ENCODE measurements around the gene EPHB2.

EPHB2 gene

DNA sequence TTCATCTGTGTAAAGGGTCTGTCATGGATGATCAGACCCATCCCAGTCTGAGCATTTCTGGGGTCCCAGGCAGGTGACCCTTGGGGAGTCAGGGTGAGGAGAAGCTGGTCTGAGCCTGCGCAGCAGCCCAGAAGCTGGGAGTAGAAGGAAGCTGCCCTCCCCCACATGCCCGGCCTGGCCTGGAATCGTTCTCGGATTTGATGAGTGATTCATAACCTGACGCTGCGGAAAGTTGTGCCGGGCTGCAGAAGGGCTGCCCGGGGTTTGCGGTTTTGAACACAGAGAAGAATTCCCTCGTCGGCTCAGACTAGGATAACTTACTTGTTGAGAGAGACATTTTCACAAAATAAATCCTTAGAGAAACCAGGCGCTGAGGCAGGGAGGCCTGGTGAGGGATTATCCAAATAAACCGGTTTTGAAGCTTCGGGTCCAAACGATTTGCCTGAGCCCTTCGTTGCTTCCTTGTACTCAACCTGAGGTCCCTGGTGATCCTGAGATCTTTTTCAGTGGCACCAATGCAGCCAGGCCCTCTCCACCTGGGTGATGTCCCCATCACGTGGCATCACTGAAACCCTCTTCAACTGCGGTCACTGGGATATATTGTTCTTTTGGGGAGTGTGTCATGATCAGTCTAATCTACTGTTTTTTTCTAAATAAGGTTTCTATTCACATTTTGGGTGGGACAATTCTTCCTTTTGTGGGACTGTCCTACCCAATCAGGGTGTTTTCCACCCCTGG is 29.2 kb downstream of the EPHB2 start:
- H3K9ac ChIP-seq (ENCODE audit: low read length) = no peak overlapping the region
- no peaks in the 10 kb centered on the region for H4K20me1 ChIP-seq (ENCODE audit: insufficient read depth, low read length)
- no peaks in the 10 kb centered on the region for H3K9me3 ChIP-seq (replicated peaks; ENCODE audit: insufficient read depth, low read length)
- no peaks in the 10 kb centered on the region for H3K9me2 ChIP-seq (replicated peaks; ENCODE audit: insufficient read depth, low read length)
- no peak for DNase-seq
- TF ChIP-seq, protein P1, sequence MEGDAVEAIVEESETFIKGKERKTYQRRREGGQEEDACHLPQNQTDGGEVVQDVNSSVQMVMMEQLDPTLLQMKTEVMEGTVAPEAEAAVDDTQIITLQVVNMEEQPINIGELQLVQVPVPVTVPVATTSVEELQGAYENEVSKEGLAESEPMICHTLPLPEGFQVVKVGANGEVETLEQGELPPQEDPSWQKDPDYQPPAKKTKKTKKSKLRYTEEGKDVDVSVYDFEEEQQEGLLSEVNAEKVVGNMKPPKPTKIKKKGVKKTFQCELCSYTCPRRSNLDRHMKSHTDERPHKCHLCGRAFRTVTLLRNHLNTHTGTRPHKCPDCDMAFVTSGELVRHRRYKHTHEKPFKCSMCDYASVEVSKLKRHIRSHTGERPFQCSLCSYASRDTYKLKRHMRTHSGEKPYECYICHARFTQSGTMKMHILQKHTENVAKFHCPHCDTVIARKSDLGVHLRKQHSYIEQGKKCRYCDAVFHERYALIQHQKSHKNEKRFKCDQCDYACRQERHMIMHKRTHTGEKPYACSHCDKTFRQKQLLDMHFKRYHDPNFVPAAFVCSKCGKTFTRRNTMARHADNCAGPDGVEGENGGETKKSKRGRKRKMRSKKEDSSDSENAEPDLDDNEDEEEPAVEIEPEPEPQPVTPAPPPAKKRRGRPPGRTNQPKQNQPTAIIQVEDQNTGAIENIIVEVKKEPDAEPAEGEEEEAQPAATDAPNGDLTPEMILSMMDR (IDR thresholded peaks at IDR 0.05; ENCODE audit: low read length) = no peak
- TF ChIP-seq EZH2phosphoT487 (IDR thresholded peaks at IDR 0.05; ENCODE audit: low read length) (no peak), EZH2 (optimal IDR thresholded peaks at IDR 0.05; ENCODE audit: low read depth, low read length) (no peak)
- no peaks in the 10 kb centered on the region for H3K36me3 ChIP-seq (replicated peaks; ENCODE audit: insufficient read depth, low read length)
- no peak overlapping the region for H3K4me2 ChIP-seq (ENCODE audit: low read depth, low read length)
- no peaks in the 10 kb centered on the region for H3K4me1 ChIP-seq (ENCODE audit: low read length)
- H3K79me2 ChIP-seq (ENCODE audit: low read length) = no peaks in the 10 kb centered on the region
- peaks cover 92% of the 10 kb centered on the region for H3K27me3 ChIP-seq (replicated peaks; ENCODE audit: insufficient read depth, low read length)
- H3K27ac ChIP-seq (ENCODE audit: low read length) = no peak overlapping the region
- no peaks in the 10 kb centered on the region for H3F3A ChIP-seq (ENCODE audit: insufficient read depth, low read length)
- H2AFZ ChIP-seq (ENCODE audit: low read length) = no peak overlapping the region
- no peak overlapping the region for H3K4me3 ChIP-seq (ENCODE audit: low read length)

DNA sequence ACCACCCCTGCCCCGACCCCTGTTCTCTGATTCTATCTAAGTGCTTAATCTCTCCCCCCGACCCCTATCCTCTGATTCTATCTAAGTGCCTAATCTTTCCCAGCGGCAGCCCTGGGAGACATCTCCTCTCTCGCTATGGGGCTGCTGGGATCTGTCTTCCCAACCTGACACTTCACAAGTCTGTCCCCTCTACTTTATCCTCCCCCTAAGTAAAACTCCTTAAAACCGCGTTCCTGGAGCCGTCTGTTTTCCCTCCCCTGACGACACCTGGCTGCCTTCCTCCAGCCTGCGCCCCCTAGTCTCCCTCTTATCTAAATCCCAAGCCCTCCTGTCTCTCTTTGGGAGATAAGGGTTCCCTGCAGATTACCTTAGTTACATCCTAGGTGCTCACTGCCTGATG is 30.5 kb downstream of the EPHB2 start:
- TF ChIP-seq EZH2phosphoT487 (IDR thresholded peaks at IDR 0.05; ENCODE audit: low read length) (no peak), EZH2 (optimal IDR thresholded peaks at IDR 0.05; ENCODE audit: low read depth, low read length) (no peak)
- TF ChIP-seq, protein P1 (IDR thresholded peaks at IDR 0.05; ENCODE audit: low read length) = no peak
- H2AFZ ChIP-seq (ENCODE audit: low read length) = no peak overlapping the region
- no peak for DNase-seq
- H3K36me3 ChIP-seq (replicated peaks; ENCODE audit: insufficient read depth, low read length) = no peaks in the 10 kb centered on the region
- H3K9me3 ChIP-seq (replicated peaks; ENCODE audit: insufficient read depth, low read length) = no peaks in the 10 kb centered on the region
- peaks cover 92% of the 10 kb centered on the region for H3K27me3 ChIP-seq (replicated peaks; ENCODE audit: insufficient read depth, low read length)
- no peaks in the 10 kb centered on the region for H4K20me1 ChIP-seq (ENCODE audit: insufficient read depth, low read length)
- no peaks in the 10 kb centered on the region for H3K79me2 ChIP-seq (ENCODE audit: low read length)
- no peaks in the 10 kb centered on the region for H3F3A ChIP-seq (ENCODE audit: insufficient read depth, low read length)
- H3K9ac ChIP-seq (ENCODE audit: low read length) = no peak overlapping the region
- H3K4me3 ChIP-seq (ENCODE audit: low read length) = no peak overlapping the region
- H3K9me2 ChIP-seq (replicated peaks; ENCODE audit: insufficient read depth, low read length) = no peaks in the 10 kb centered on the region
- H3K27ac ChIP-seq (ENCODE audit: low read length) = no peak overlapping the region
- no peak overlapping the region for H3K4me2 ChIP-seq (ENCODE audit: low read depth, low read length)
- no peaks in the 10 kb centered on the region for H3K4me1 ChIP-seq (ENCODE audit: low read length)

DNA sequence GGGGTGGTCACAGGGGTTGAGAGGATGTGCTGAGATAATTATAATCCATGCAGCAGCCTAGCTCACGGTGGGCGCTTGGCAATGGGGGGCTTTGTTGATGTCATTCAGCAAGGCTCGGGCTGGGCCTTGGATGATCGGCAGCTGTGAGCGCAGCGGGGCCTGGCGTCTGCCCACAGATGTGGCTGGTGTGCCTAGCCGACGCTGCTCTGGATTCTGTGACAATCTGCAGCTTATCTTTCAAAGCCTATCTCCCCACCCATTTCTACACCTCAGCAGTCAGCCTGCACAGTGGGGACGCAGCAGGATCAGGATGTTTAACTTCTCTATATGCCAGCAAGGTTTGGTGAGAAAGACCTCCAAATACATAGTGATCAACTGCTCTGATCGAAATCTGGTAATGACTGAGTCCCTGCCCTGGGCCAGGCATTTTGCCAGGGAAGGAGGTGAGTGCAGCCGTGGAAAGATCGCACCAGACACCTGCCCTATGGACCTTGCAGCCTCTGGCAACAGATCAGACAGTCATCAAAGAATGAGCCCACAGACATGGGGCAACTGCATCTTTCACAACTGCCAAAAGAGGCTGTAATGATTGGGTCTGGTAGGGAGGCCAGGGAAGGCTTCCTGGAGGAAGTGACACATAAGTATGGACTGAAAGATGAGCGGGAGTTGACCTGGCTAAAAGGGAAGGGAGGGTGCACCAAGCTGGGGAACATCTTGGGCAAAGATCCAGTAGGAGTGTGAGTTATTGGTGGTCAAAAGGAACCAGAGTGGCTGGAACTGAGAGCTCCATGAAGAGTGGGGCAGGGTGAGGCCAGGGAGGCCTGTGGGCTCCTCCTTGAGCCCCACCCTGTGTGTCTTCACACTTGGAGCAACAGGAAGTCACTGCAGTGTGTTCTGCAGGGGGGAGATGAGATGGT is 35.3 kb downstream of the EPHB2 start:
- H3K36me3 ChIP-seq (replicated peaks; ENCODE audit: insufficient read depth, low read length) = no peaks in the 10 kb centered on the region
- no peak for DNase-seq
- H3K9ac ChIP-seq (ENCODE audit: low read length) = no peak overlapping the region
- H3K27ac ChIP-seq (ENCODE audit: low read length) = no peak overlapping the region
- H3K79me2 ChIP-seq (ENCODE audit: low read length) = no peaks in the 10 kb centered on the region
- no peaks in the 10 kb centered on the region for H3K9me2 ChIP-seq (replicated peaks; ENCODE audit: insufficient read depth, low read length)
- H3K9me3 ChIP-seq (replicated peaks; ENCODE audit: insufficient read depth, low read length) = no peaks in the 10 kb centered on the region
- no peaks in the 10 kb centered on the region for H3F3A ChIP-seq (ENCODE audit: insufficient read depth, low read length)
- no peak overlapping the region for H3K4me2 ChIP-seq (ENCODE audit: low read depth, low read length)
- no peak overlapping the region for H2AFZ ChIP-seq (ENCODE audit: low read length)
- TF ChIP-seq EZH2 (optimal IDR thresholded peaks at IDR 0.05; ENCODE audit: low read depth, low read length) (no peak), EZH2phosphoT487 (IDR thresholded peaks at IDR 0.05; ENCODE audit: low read length) (no peak)
- TF ChIP-seq, protein P1 (IDR thresholded peaks at IDR 0.05; ENCODE audit: low read length) = no peak
- H3K27me3 ChIP-seq (replicated peaks; ENCODE audit: insufficient read depth, low read length) = peaks cover 87% of the 10 kb centered on the region
- H3K4me1 ChIP-seq (ENCODE audit: low read length) = no peaks in the 10 kb centered on the region
- H3K4me3 ChIP-seq (ENCODE audit: low read length) = no peak overlapping the region
- no peaks in the 10 kb centered on the region for H4K20me1 ChIP-seq (ENCODE audit: insufficient read depth, low read length)

All from MM.1S (cell line).